Embryonic facial prominence (tissue), 1 donor: ENCODE results near the gene RAD18.
A peak's percentile ranks its signal among the peaks of the same experiment; 100 is the strongest.

ENCODE experiments used
- DNase-seq: peaks from one replicate; pipeline ENCODE4 v3.0.0-alpha.2; 2016; ENCODE audit errors: extremely low spot score

RAD18 gene

GRCh38 chr3:8985411-8985831, 22.1 kb upstream of the RAD18 start:
- no peak for DNase-seq

- DNase-seq, result no peak
These were observed 21.3 kb upstream of the RAD18 start for GRCh38 chr3:8984526-8984925.

- no peak for DNase-seq
These were observed 20.8 kb upstream of the RAD18 start for GRCh38 chr3:8984081-8984480.

GRCh38 chr3:8983591-8983990, 20.3 kb upstream of the RAD18 start:
- no peak for DNase-seq

- DNase-seq, result no peak
These were observed 19.8 kb upstream of the RAD18 start for GRCh38 chr3:8983026-8983425.

- DNase-seq, result no peak
These were observed 19.2 kb upstream of the RAD18 start for GRCh38 chr3:8982509-8982908.

- no peak for DNase-seq
These were observed 18.4 kb upstream of the RAD18 start for GRCh38 chr3:8981700-8982099.

- DNase-seq, result no peak
These were observed 18.0 kb upstream of the RAD18 start for GRCh38 chr3:8981296-8981695.

GRCh38 chr3:8980756-8981257, 17.5 kb upstream of the RAD18 start:
- no peak for DNase-seq

GRCh38 chr3:8979262-8979661, 16.0 kb upstream of the RAD18 start:
- no peak for DNase-seq

GRCh38 chr3:8978551-8978950, 15.3 kb upstream of the RAD18 start:
- no peak for DNase-seq

- DNase-seq, result no peak
These were observed 13.4 kb upstream of the RAD18 start for GRCh38 chr3:8976540-8977182.

- no peak for DNase-seq
These were observed 12.1 kb upstream of the RAD18 start for GRCh38 chr3:8975081-8976020.

GRCh38 chr3:8974458-8974857, 11.2 kb upstream of the RAD18 start:
- DNase-seq, result no peak

GRCh38 chr3:8972639-8973038, 9.4 kb upstream of the RAD18 start:
- no peak for DNase-seq

GRCh38 chr3:8970971-8971589, 7.8 kb upstream of the RAD18 start:
- DNase-seq, result peak; percentile 22

GRCh38 chr3:8969241-8969640, 6.0 kb upstream of the RAD18 start:
- no peak for DNase-seq

- no peak for DNase-seq
These were observed 5.2 kb upstream of the RAD18 start for GRCh38 chr3:8968375-8968882.

GRCh38 chr3:8967553-8967952, 4.3 kb upstream of the RAD18 start:
- DNase-seq, result no peak

- no peak for DNase-seq
These were observed 3.6 kb upstream of the RAD18 start for GRCh38 chr3:8966820-8967348.

GRCh38 chr3:8966150-8966819, 3.0 kb upstream of the RAD18 start:
- DNase-seq, result no peak
